Activated B cell treated with CpG ODN at 0.5 μM for 24 hours (primary cell): ENCODE data around the gene MED12L. TPM values are rescaled to one million over a fixed set of nuclear protein-coding genes. Genes with fewer than 3 reads are reported as not detected.

Experiments
- ATAC-seq: fragments of 200-7000 bp; cut with Tn5 transposase; one replicate; pipeline ENCODE4 v1.10.0; 2021; ENCODE audit warnings: low read depth, mild to moderate bottlenecking, moderate library complexity
- CTCF ChIA-PET: fragments of 350-600 bp; sonication (Branson Sonifier 250); formaldehyde crosslinking; loops from one replicate; lab custom pipeline; 2021; ENCODE audit warnings: antibody characterized with exemption; lab: Charles Lee
- POLR2A ChIA-PET: fragments of 350-600 bp; sonication (Branson Sonifier 250); formaldehyde crosslinking; loops from one replicate; lab custom pipeline; 2021; ENCODE audit warnings: antibody characterized with exemption; lab: Charles Lee
- DNase-seq: peaks from one replicate; pipeline ENCODE4 v3.0.0; 2022
- H3K27ac Mint-ChIP-seq: one replicate; pipeline ENCODE4 v1.8.0; 2020; ENCODE audit warnings: mixed read lengths
- H3K27me3 Mint-ChIP-seq: one replicate; pipeline ENCODE4 v1.8.0; 2021; ENCODE audit warnings: mixed read lengths
- H3K36me3 Mint-ChIP-seq: one replicate; pipeline ENCODE4 v1.8.0; 2021; ENCODE audit warnings: low read depth, mixed read lengths
- H3K4me1 Mint-ChIP-seq: one replicate; pipeline ENCODE4 v1.8.0; 2021; ENCODE audit warnings: mixed read lengths
- H3K4me3 Mint-ChIP-seq: one replicate; pipeline ENCODE4 v1.8.0; 2020; ENCODE audit warnings: mild to moderate bottlenecking, mixed read lengths
- H3K9me3 Mint-ChIP-seq: one replicate; pipeline ENCODE4 v1.8.0; 2020; ENCODE audit warnings: mixed read lengths
- intact Hi-C: fragments of 100-400 bp; cut with micrococcal nuclease; formaldehyde crosslinking; loops from one replicate; pipeline ENCODE4 v1.15.1; 2024
- total RNA-seq: library from RNA; stranded (reverse); gene quantifications from 2 replicates; pipeline ENCODE4 v1.2.3, GENCODE V29; 2022
- TF ChIP-seq, protein P1 (sequence below): fragments of 200-600 bp; IDR thresholded peaks from one replicate; pipeline ENCODE4 v1.8.0; 2022; ENCODE audit warnings: antibody characterized with exemption, mild to moderate bottlenecking

Gene MED12L
- total RNA-seq, 1 donor from 2014 or later: 1.5 TPM

DNA sequence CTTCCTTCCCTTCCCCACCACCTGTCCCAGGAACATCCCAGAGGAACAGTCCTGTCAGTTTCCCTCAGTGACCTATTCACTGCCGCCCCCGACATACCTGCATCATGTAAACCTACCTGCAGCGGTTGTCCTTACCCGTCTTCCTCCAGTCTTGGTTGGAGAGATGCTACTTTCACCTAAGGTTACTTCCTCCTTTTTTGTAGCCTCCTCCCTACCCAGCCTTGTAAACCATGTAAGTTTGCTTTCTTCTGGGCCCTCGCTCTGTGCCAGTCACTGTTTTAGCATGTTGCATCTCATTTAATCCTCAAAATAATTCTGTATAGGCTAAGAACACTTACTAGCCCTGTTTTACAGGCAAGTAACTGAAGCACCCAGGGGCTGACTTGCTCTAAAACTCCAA is 59.3 kb downstream of the MED12L start:
- Mint-ChIP-seq H3K27me3 (peaks cover 3% of the 10 kb centered on the region), H3K4me3 (no peak overlapping the region), H3K9me3 (no peaks in the 10 kb centered on the region), H3K27ac (no peak overlapping the region), H3K36me3 (no peaks in the 10 kb centered on the region), H3K4me1 (peaks cover 4% of the 10 kb centered on the region)
- ChIA-PET POLR2A (no interaction called here), CTCF (interaction anchor here (0.6 to 4.6 kb wide), 7 partner anchors 17 to 619 kb away, joined by 3 to 17 read pairs (median 4); no protein-coding TSS in a partner anchor)
- ATAC-seq (no peak), DNase-seq (no peak)
- intact Hi-C loops: loop anchor here (10.0 kb wide), 1 partner anchor 1180 kb away; no protein-coding TSS in a partner anchor
- TF ChIP-seq, protein P1, sequence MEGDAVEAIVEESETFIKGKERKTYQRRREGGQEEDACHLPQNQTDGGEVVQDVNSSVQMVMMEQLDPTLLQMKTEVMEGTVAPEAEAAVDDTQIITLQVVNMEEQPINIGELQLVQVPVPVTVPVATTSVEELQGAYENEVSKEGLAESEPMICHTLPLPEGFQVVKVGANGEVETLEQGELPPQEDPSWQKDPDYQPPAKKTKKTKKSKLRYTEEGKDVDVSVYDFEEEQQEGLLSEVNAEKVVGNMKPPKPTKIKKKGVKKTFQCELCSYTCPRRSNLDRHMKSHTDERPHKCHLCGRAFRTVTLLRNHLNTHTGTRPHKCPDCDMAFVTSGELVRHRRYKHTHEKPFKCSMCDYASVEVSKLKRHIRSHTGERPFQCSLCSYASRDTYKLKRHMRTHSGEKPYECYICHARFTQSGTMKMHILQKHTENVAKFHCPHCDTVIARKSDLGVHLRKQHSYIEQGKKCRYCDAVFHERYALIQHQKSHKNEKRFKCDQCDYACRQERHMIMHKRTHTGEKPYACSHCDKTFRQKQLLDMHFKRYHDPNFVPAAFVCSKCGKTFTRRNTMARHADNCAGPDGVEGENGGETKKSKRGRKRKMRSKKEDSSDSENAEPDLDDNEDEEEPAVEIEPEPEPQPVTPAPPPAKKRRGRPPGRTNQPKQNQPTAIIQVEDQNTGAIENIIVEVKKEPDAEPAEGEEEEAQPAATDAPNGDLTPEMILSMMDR: no peak

DNA sequence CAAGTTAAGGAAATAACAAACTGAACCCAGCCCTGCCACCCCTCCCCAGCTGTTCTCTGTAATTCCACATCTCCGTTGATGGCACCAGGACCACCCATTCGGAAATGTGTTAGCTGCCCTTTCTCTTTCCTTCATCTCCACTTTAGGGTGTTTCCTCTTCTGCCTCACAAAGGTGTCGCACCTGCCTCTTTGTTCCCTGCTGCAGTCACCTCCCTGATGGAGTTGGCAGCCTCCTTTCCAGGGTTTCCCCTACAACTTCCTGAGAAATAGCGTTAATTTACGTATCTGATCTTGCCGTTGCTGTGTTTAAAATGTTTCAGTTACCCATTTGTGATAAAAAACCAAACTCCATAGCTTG is 60.2 kb downstream of the MED12L start:
- CTCF ChIA-PET: interaction anchor here (0.7 to 4.6 kb wide), 8 partner anchors 16 to 620 kb away, joined by 3 to 17 read pairs (median 4); no protein-coding TSS in a partner anchor
- peaks cover 4% of the 10 kb centered on the region for H3K27me3 Mint-ChIP-seq
- peaks cover 4% of the 10 kb centered on the region for H3K4me1 Mint-ChIP-seq
- intact Hi-C loops: loop anchor here (1.0 to 10.0 kb wide), 6 partner anchors 61 to 1181 kb away; partner anchors contain the start of gene MED12L
- no peak overlapping the region for H3K4me3 Mint-ChIP-seq
- no peaks in the 10 kb centered on the region for H3K9me3 Mint-ChIP-seq
- POLR2A ChIA-PET: no interaction called here
- no peak overlapping the region for H3K27ac Mint-ChIP-seq
- DNase-seq: no peak
- ATAC-seq: peak; percentile 7
- H3K36me3 Mint-ChIP-seq: no peaks in the 10 kb centered on the region
- TF ChIP-seq, protein P1: no peak

DNA sequence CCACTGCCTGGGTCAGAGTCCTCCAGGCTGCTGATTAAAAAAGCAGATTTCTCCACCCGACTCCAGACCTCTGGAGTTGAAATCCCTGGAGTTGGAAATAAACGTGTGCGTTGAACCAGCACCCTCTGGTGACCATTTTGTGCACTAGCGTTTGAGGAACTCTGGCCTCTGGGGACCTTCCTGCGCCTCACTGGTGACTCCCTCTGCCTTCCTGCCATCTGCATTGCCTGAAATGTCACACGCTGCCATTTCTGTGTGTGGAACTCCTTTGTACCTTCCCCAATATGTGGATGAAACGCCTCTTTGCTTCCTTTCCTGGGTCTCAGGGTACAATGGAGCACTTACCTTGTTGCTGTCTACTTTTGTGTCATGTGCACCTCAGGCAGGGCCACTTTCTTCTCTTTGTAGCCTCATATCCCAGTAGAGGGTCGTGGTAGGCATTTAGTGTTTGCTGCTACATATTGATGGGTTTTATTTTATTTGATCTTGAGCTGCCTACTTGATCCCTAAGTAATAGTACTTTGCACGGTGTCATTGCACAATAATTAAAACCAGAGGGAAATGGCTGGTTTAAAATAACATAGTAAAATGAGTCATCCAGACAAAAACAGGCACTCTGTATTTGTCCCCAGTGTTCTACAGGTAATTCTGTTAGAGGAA is 60.7 kb downstream of the MED12L start:
- ATAC-seq: peak; percentile 99
- Mint-ChIP-seq H3K36me3 (no peaks in the 10 kb centered on the region), H3K27ac (no peak overlapping the region), H3K4me3 (no peak overlapping the region), H3K27me3 (peaks cover 4% of the 10 kb centered on the region), H3K9me3 (no peaks in the 10 kb centered on the region), H3K4me1 (peaks cover 4% of the 10 kb centered on the region)
- TF ChIP-seq, protein P1: peak; percentile 87
- intact Hi-C loops: loop anchor here (1.0 to 10.0 kb wide), 6 partner anchors 61 to 1181 kb away; partner anchors contain the start of gene MED12L
- peak; percentile 36 for DNase-seq
- CTCF ChIA-PET: interaction anchor here (0.7 to 4.6 kb wide), 6 partner anchors 36 to 620 kb away, joined by 3 to 17 read pairs (median 4); no protein-coding TSS in a partner anchor
- POLR2A ChIA-PET: no interaction called here

- Mint-ChIP-seq H3K27ac (no peak overlapping the region), H3K27me3 (peaks cover 4% of the 10 kb centered on the region), H3K4me1 (peaks cover 4% of the 10 kb centered on the region), H3K9me3 (no peaks in the 10 kb centered on the region), H3K4me3 (no peak overlapping the region), H3K36me3 (no peaks in the 10 kb centered on the region)
- ChIA-PET POLR2A (no interaction called here), CTCF (interaction anchor here (1.2 to 1.3 kb wide), 2 partner anchors 36 to 79 kb away, joined by 3 to 4 read pairs; no protein-coding TSS in a partner anchor)
- TF ChIP-seq, protein P1: no peak
- no peak for ATAC-seq
- no peak for DNase-seq
- intact Hi-C loops: loop anchor here (1.0 to 10.0 kb wide), 6 partner anchors 62 to 1182 kb away; partner anchors contain the start of gene MED12L
Measured at GRCh38 chr3:151146731-151147091, 61.2 kb downstream of the MED12L start.

- ATAC-seq: no peak
- H3K36me3 Mint-ChIP-seq: no peaks in the 10 kb centered on the region
- H3K4me1 Mint-ChIP-seq: peaks cover 4% of the 10 kb centered on the region
Measured at GRCh38 chr3:151147299-151147698, 61.8 kb downstream of the MED12L start.

More at GRCh38 chr3:151147299-151147698, 61.8 kb downstream of the MED12L start:
- peaks cover 4% of the 10 kb centered on the region for H3K27me3 Mint-ChIP-seq
- H3K27ac Mint-ChIP-seq: no peak overlapping the region
- no peak overlapping the region for H3K4me3 Mint-ChIP-seq
- POLR2A ChIA-PET: no interaction called here
- TF ChIP-seq, protein P1: no peak
- no peak for DNase-seq
- CTCF ChIA-PET: interaction anchor here (1.2 kb wide), 1 partner anchor 35 kb away, joined by 3 read pairs; no protein-coding TSS in a partner anchor
- no peaks in the 10 kb centered on the region for H3K9me3 Mint-ChIP-seq
- intact Hi-C loops: loop anchor here (2.0 to 10.0 kb wide), 2 partner anchors 62 to 1182 kb away; partner anchors contain the start of gene MED12L
